Measurements from ENCODE around the gene ARID4B.
"Not testable (repeated sequence)": the region's sequence is repeated elsewhere in the genome, so short reads cannot be mapped to it uniquely, and the experiment has no call there.

ARID4B gene

GRCh38 chr1:235266967-235267366 lies 61.0 kb downstream of the ARID4B start:
- DNase-seq, result no peak

- DNase-seq, result no peak
Measured at GRCh38 chr1:235266325-235266724, 61.7 kb downstream of the ARID4B start.

- no peak for DNase-seq
Measured at GRCh38 chr1:235265900-235266299, 62.1 kb downstream of the ARID4B start.

GRCh38 chr1:235264327-235264726 lies 63.7 kb downstream of the ARID4B start:
- DNase-seq, result no peak

DNA sequence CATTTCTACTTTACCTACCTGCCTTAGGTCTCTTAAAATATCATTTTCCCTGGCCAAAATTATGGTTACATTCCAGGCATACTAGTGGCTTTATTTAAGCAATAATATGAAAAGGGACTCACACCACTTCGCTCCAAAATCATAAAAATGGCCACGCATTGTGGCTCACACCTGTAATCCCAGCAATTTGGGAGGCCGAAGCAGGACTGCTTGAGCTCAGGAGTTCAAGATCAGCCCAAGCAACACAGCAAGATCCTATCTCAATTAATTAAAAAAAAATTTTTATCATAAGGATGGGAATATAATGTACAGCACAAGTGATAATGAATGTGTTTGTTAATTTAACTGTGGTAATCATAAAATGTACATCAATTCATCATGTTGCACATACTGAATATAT lies 65.4 kb downstream of the ARID4B start:
- DNase-seq, result no peak

DNA sequence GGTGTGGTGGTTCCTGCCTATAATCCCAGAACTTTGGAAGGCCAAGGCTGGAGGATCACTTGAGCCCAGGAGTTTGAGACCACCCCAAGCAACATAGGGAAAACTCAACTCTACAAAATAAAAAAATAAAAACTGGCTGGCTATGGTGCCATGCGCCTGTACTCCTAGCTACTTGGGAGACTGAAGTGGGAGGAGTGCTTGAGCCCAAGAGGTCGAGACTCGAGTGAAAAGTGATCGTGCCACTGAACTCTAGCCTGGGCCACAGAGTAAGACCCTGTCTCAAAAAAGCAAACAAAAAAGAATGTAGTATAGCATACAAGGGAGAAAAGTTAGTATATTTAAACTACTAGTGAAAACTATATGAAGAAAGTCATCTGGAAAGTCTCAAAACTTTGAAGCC lies 66.7 kb downstream of the ARID4B start:
- DNase-seq, result no peak

GRCh38 chr1:235259133-235259778 lies 68.7 kb downstream of the ARID4B start:
- DNase-seq, result no peak

DNA sequence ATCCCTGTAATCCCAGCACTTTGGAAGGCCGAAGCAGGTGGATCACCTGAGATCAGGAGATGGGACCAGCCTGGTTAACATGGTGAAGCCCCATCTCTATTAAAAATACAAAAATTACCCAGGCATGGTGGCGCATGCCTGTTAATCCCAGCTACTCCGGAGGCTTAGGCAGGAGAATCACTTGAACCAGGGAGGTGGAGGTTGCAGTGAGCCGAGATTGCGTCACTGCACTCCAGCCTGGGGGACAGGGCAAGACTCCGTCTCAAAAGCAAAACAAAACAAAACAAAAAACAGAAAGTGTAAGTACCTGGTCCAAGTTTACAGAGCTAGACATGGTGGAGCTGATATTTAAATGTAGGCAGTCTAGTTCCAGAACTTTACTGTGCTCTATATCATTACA lies 69.9 kb downstream of the ARID4B start:
- DNase-seq, result not testable (repeated sequence)

DNA sequence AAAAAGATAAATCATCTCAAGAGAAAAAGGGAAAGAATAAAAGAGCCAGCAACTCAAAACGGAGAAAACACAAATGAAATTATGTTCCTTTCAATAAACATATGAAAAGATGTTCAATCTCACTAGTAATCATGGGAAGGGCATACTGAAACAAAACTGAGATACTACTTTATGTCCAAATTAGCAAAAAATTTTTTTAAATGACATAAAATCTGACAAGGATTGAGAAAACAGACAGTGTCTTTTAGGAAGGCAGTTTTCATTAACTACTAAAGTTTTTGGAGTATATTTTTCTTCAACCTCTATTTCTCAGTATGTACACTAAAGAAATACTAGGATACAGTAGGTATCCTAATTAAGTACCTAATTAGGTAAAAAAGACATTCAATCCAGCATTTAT lies 73.3 kb downstream of the ARID4B start:
- no peak for DNase-seq

GRCh38 chr1:235253219-235253962 lies 74.6 kb downstream of the ARID4B start:
- peak; percentile 47 to 69 for DNase-seq

DNA sequence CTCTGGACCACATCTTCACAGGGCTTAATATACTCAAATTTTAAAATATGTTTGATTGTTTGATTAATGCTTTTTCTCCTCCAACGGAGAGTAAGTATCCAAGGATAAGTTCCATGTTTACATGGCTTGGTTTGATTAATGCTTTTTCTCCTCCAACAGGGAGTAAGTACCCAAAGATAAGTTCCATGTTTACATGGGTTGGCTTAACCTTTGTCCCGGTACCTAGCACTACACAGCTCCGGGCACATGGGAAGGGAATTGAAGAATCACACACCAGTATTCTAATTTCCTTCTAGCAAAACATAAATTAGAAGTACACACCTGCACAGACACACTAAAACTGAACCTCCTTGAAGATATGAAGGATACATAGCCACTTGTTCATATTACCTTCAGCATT lies 77.5 kb downstream of the ARID4B start:
- DNase-seq, result no peak

- DNase-seq, result no peak
Measured at GRCh38 chr1:235246022-235246948, 81.7 kb downstream of the ARID4B start.

GRCh38 chr1:235244974-235245592 lies 82.9 kb downstream of the ARID4B start:
- no peak for DNase-seq

- DNase-seq, result no peak
Measured at GRCh38 chr1:235240960-235241359, 87.0 kb downstream of the ARID4B start.

DNA sequence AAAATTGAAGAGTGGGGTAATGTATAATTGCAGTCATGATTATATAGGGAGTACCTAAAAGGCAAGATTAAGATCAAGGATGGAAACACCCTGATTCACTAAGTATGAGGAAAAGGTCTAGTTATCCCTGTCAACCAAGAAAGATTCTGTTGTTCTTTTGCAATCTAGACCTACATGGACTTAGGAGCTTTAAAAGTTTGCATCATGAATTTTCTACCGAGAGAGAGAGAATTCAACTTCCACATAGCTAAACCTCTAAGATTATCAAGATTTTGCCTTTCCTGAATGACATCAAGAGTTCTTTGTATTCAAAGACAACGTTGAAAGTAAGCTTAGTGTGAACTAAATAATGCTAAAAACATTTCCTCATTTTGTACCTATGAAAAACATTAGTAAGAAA lies 88.1 kb downstream of the ARID4B start:
- DNase-seq, result no peak

DNA sequence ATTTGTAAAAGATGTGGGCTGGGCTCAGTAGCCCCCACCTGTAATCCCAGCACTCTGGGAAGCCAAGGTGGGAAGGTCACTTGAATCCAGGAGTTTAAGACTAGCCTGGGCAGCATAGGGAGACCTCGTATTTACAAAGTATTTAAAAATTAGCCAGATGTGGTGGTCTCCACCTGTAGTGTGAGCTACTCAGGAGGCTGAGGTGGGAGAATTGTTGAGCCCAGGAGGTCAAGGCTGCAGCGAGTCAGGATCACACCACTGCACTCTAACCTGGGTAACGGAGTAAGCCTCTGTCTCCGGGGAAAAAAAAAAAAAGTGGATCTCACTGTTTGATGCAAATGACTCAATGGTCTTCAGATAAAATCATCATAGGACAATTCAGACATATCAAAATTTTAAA lies 89.4 kb downstream of the ARID4B start:
- DNase-seq, result no peak

DNA sequence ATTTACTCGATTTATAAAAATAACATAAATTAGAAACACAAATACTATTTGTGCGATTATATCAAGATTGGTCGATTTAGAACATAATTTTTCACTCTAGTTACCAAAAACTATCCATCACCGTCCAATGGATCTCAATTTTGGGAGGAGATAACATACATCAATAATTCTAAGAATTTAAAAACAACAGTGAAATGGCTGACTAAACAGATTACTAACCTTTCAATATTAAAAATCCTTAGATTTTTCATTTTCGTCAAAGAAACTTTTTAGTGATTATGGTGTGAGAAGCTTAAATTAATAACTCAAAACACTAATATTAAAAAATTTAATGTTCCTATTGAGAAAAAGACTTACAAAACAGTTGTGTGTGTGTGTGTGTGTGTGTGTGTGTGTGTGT lies 91.9 kb downstream of the ARID4B start:
- DNase-seq, result no peak

DNA sequence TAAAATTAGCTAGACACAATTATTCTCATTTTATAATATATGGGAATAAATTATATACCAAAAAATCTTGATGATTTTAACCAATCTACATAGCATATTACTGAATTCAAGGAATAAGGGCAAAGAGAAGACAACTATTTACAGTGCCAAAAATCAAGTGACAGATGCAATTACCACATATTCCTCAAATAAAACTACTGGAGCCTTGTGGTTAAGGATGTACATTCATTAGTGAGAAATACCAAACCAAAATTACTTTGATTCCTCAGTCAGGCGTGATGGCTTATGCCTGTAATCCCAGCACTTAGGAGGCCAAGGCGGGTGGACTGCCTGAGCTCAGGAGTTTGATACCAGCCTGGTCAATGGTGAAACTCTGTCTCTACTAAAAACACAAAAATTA lies 98.1 kb downstream of the ARID4B start:
- DNase-seq, result no peak

DNA sequence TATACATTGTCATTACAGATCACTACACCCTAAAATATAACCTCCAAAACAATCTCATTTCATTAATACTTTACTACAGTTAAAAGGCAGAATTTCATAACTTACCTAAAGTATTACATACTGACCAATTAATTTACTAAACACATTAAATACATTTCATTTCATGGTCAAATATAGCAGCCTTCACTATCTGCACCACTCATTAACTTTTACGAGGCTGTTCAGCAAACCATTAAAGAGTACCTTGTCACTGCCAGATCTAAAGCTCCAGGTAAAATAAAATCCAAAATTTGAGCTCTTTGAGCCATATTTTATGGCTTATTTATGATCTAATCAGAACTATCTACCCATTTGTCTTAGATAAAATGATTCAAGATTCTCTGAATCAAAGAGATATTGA lies 100.6 kb downstream of the ARID4B start:
- no peak for DNase-seq

DNA sequence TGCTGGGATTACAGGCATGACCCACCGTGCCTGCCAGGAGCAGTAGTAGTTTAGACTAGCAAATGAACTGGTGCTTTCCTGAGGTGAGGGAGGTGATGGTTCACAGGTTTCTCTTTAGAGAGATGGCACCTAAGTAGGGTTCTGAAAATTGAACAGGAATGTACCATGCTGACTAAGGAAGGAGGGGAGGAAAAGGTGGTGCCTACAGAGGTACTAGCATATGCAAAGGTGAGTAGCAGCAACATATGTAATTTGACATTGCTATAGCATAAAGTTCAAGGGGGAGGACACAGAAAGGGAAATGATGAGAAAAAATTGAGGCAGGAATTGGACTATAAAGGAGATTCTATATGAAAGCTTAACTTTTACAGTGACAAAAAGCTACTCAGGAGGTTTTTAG lies 101.0 kb downstream of the ARID4B start:
- no peak for DNase-seq

DNA sequence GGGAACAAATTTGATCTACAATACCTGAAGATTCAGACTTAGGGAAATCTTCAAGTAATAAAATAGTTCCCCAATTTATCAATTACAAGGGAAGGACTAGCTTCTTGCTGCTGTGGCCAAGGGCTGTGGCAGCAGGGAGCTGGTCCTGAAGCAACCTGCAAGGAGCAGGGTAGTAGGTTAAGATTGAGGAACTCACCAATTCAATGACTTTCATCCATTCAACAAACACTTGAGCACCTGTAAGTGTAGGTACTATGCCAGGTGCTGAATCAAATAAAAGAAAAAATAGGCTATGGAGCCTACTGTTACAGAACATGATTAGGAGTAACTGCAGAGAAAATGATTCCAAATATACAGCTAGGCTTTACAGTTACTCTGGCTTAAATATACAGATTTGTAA lies 102.7 kb downstream of the ARID4B start:
- no peak for DNase-seq

DNA sequence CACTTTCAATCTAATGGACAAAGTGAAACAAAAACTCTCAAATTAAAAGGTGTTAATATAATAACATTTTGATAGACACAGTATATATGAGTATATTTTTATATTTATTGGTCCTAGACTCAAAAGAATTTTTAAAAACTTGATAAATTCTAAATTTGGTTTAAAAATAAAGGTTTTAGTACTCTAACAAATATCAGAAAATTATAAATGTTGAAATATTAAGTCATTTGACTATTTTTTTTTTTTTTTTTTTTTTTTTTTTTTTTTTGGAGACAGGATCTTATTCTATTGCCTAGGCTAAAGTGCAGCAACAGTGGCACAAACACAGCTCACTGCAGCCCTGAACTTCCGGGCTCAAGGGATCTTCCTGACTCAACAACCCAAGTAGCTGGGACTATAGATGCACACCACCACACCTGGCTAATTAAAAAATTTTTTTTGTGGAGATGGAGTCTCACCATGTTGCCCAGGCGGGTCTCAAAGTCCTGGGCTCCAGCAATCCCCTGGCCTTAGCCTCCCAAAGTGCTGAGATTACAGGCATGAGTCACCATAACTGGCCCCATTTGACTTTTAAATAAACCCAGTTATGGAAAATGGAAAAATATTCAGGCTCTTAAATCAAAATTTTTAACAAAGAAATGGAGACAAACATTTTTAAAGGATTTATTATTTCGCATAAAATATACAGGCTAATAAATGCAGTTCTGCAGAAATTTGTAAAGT lies 106.2 kb downstream of the ARID4B start:
- DNase-seq, result no peak

DNA sequence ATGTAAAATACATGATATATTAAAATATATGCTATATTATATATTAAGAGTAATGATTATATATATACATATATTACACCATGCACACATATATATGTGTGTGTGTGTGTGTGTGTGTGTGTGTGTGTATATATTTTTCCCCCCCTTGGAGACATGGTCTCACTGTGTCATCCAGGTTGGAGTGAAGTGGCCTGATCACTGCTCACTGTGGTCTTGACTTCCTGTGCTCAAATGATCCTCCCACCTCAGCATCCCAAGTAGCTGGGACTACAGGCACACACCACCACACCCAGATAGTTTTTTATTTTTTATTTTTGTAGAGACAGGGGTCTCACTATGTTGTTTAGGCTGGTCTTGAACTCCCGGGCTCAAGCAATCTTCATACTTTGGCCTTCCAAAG lies 112.5 kb downstream of the ARID4B start:
- no peak for DNase-seq
